HG03460 (cell line): ENCODE results near the gene PDPK1.
"Not testable (repeated sequence)": the region's sequence is repeated elsewhere in the genome, so short reads cannot be mapped to it uniquely, and the experiment has no call there.

Experiments used
- ATAC-seq: cut with Tn5 transposase; IDR thresholded peaks from one replicate; pipeline ENCODE4 v1.9.1; 2021; ENCODE audit not compliant: unreplicated experiment

PDPK1 gene

DNA sequence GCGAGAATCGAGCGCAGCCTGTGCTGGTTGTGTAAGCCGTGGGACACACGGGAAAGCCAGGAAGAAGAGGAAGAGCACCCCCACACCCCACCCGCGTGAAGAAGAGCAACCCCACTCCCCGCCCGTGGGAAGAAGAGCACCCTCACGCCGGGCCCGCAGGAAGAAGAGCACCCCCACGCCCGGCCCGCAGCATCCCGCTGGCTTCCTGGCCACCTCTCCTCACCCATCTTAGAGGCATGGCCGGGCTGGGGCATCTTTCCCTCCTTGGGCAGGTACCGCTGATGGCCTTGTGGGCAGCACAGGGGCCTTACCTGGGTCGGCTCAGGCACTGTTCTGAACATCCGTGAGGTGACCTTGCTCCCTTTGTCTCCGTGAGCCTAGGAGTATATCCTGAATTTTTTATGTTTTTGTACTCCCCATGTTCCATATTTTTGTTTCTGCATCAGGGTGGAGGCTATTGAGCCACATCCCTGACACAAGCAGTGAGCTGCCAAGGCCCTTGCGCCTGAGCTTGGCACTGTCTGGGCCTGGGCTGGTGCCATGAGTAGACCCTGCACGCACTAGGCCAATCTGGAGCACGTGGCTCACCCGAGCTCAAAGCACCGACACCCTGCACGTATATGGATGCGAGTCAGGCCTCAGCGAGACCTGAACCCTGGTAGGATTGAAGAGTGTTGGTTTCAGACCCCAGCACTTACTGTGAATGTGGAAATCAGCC lies 73.1 kb downstream of the PDPK1 start:
- ATAC-seq: no peak

DNA sequence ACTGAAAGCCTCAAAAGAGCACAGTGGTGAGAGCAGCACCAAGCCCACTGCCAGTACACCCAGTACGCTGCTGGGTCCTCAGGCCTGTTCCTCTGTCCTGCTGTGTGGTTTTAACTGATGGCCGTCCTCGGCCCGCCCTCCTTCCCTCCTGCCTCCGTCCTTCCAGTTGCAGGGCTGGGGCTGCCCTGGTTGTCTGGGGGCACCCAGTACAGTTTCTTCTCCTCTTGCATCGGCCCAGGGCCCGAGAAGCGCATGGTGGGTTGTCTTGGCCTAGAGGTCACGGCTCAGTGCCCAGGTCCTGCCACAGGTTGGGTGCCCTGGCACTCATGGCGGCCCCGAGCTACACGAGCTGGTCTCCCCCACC lies 73.7 kb downstream of the PDPK1 start:
- ATAC-seq: no peak

DNA sequence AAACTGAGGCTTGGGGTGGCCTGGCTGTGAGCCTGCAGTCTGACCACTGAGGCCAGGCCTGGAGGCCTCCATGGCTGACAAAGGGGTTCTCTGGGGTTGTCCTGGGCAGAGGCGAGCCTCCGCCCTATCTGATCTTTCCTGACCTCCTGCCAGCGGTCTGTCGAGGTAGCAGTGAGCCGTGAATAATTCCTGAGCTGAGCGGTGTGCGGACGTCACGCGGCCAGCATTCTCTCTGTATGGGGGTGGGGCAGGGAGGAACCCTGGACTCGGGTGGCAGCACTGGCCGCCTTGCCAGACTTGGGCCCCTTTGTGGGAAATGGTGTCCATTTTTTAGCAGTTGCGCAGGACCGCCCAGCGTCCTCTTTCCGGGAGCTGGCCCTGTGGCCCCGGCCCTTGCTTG lies 74.1 kb downstream of the PDPK1 start:
- not testable (repeated sequence) for ATAC-seq

DNA sequence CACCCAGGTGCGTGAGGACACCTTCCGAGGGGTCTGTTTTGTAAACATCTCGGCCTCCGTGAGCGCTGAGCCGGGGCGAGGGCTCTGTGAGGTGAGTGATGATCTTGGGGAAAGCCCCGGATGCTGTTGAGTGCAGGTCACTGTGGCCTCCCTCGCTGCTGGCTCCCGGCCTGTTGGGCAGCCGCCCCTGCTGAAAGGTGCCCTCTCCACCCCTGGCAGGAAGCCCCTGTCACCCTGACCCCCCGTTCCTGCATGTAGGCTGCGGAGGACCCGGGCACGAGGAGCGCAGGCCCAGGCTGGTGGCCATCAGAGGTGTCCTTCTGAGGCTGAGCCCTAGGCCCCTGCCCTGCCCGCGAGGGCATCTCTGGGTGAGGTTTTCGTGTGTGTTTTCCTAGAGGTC lies 75.4 kb downstream of the PDPK1 start:
- ATAC-seq: not testable (repeated sequence)

DNA sequence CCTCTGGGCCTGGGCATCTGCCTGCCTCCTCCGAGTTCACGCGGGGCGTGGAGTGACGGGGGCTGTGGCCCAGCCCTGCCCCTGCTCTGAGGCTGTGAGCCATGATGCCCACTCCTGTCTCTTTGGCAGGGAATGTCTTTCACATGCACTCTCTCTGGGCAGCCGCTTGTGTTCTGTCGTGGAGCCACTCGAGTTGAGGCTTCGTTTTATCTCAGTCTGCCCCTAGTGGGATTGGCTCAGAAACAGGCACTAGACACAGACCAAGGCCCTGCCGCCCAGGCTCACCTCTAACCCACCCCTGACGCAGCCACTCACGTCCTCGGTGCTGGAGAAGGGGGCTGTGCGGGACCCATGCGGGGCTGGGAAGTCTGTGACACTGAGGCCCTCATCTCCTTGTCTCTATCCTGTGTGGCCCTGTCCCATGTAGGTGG lies 77.0 kb downstream of the PDPK1 start:
- no peak for ATAC-seq

DNA sequence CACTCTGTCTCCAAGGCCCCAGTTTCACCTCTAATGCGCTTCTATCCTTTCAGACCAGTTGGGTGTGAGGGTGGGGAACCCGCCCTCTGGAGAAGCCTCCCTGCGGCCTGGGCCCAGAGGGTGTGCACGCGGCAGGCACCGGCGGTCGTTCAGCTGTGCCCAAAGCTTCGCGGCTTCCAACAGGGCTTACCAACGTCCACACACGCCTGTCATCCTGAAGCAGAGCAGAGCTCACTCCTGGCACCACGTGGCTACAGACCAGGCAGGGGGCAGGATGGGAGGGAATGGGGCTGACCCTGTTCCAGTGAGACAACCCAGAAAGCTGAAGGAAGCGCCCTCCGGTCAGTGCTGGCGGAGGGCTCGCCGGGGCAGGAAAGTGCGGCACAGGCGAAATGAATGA lies 81.1 kb downstream of the PDPK1 start:
- not testable (repeated sequence) for ATAC-seq

DNA sequence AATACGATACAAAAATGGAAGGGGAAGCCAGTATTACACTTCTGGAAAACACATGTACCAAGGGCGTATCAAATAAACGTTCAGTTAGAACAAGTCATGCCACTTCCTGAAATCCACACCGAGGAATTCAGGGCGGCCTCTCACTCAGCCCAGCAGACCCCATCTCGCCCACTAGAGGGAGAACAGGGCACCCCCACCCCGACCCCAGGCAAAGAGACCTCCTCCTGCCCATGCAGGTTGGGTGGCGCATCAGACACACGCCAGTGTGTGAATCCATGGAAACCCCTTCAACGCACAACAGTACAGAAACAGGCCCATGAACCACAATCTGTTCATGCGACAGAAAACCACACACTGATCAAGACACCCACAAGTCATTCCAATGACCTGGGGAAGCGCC lies 81.8 kb downstream of the PDPK1 start:
- not testable (repeated sequence) for ATAC-seq

DNA sequence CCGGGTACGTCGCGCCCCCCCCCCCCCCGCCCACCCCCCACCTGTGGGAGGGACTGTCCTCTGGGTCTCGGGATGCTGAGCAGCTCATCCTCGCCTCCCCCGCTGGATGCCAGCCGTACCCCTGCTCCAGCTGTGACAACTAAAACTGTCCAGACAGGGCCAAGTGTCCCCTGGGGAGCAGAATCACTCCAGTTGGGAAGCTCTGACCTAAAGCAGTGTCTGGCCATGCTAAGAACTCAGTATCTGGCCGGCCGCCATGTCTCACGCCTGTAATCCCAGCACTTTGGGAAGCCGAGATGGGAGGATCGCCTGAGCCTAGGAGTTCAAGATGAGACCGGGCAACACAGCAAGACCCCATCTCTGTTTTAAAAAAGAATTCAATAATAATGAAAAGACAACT lies 83.0 kb downstream of the PDPK1 start:
- ATAC-seq: not testable (repeated sequence)

DNA sequence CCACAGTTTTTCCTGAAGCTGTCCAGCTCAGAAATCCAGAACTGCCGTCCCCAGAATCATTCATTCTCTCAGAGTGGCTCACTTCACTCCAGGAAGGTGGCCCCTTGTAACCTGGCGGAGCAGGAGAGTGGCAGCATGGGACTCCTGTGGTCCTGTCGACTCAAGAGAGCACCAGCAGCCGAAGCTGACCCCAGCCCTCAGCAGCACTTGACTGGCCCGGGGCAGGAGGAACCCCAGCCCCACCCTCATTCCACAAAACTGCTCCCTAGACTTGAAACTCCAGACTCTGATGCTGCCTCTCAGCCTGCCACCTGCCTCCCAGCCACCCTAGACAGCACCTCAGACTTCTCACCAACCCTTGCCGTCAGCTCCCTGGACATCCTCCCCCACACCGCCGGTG lies 83.6 kb downstream of the PDPK1 start:
- not testable (repeated sequence) for ATAC-seq

DNA sequence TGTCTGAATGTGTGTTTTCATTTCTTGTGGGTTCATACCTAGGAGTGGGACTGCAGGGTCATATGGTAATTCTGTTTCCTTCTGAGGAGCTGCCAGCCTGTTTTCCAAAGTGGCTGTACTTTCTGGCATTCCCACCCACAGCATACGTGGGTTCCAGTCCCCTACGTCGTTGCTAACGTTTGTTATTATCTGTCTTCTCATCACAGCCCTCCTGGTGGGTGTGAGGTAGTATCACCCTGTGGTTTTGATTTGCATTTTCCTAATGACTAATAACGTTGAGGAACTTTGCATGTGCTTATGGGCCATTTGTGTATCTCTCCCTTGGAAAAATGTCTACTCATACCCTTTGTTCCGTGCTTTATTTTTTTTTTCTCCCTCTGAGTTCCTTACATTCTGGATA lies 89.3 kb downstream of the PDPK1 start:
- ATAC-seq: not testable (repeated sequence)

DNA sequence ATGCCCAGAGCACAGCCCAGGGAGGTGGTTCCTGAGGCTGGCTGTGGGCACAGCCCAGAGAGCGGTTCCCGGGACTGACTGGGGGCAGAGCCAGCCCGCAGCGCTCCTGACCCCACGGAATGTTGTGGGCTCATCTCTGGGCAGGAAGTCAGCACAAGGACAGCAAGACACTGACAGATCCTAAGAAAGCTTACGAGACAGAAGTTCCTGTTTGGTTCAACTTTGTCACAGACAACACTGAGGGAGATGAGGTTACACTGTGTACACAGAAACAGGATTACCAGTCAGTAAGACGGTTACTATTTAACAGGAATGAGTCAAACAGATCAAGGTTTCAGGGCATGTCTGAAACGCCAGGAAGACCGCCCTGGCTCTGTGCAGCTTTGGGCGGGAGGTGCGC lies 93.4 kb downstream of the PDPK1 start:
- peak; percentile 56 for ATAC-seq

DNA sequence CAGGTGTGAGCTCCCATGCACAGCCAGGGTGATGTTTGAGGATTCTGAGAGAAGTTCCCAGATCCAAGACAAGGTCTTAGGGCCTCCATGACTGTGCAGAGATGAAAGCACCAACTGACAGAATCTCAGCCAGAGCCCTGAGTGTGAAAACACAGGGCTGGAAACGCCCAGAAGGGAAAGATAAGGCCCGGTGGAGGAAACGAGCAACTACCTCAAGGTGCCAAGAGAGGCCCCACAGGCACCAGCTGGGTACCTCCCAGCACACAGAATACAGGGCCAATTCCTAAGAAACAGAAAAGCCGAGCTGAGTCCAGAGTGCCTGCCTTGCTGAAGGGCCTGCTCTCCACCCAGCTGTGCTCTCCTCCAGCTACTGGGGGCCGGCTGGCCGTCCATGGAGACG lies 94.5 kb downstream of the PDPK1 start:
- ATAC-seq: not testable (repeated sequence)

DNA sequence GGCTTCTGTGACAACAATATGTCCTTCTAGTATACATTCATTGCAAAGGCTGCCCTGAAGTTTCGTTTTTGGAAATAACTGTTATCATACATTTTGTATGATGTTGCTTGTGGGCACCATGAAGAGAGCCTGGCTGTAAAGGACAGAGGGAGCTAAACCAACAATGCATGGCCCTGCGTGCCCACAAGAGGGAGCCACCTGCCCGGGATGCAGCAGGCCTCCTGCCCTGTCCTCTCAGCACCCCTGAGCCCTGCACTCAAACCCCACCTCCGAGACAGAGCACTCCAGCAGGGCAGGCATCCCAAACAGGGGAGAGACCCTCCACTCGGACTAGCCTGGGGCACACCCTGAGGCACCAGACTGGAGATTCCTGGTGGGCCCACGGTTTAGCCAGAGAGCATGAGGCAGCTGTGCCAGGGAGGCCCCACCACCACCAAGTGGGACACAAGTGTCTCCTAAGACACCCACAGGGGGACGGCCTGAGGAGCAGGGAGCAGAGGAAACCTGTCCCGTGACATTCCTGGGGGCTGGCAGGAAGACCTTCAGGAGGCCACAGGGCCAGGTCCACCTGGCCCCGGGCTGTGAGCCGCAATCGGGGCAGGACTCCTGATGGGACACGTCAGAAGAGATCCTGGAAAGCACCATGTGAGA lies 101.4 kb downstream of the PDPK1 start:
- not testable (repeated sequence) for ATAC-seq

DNA sequence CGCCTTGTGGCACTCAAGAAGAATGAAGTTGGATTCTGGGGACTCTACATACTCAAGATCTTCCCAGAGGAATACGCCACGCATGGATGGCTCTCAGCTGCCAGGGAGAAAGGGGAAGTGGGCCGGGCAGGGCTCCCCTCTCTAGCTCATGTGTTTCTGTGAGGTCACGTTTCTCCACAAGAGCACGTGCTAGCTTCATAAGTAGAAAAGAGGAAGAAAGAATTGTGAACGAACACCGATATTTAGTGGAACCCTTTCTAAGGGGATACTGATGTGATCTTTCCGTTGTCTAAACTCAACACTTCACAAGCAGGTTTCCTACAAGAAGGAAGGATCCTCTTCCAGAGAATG lies 101.9 kb downstream of the PDPK1 start:
- ATAC-seq: not testable (repeated sequence)

DNA sequence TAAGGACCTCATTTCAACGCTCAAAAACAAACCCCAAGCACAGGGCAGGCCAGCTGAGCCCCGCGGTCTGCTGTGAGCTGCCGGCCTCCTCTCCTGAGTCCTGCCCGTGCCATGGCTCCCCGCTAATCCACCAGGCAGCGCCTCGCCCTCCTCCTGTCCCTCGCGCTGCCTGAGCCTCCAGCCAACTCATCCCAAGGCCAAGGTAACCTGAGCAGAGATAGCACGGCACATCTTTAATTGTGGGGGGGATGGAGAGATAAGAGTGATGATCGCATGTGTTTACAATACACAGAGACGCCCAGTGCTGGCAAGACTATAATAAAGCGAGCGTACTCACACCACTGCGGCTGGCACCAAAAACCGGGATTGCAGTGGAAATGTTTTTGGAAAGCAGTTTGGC lies 104.7 kb downstream of the PDPK1 start:
- not testable (repeated sequence) for ATAC-seq

DNA sequence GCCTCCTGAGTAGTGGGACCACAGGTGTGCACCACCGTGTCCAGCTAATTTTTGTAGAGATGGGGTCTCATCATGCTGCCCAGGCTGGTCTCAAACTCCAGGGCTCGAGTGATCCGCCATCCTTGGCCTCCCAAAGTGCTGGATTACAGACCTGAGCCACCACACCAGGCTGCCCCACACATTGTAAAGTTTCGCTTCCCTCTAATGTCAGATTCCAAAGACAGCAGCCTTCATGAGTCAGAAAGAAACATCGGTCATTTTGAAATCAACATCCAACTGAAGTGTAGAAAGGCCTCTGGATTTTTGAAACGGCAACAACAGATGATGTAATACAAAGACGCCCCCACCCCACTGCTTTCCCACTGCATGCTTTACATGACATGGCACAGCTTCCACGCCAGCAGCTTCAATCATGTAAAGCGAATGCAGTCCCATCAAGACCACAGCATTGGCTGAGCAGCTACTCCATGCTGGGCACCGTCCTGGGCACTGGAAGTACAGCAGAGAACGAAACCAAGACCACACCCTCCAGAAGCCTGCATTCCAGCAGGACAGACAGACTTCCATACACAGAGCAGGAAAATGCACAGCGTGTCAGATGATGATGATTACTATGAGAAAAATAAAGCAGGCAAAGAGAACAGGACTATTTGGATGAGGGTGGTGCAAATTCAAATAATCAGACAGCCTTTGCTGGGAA lies 107.1 kb downstream of the PDPK1 start:
- ATAC-seq: not testable (repeated sequence)

DNA sequence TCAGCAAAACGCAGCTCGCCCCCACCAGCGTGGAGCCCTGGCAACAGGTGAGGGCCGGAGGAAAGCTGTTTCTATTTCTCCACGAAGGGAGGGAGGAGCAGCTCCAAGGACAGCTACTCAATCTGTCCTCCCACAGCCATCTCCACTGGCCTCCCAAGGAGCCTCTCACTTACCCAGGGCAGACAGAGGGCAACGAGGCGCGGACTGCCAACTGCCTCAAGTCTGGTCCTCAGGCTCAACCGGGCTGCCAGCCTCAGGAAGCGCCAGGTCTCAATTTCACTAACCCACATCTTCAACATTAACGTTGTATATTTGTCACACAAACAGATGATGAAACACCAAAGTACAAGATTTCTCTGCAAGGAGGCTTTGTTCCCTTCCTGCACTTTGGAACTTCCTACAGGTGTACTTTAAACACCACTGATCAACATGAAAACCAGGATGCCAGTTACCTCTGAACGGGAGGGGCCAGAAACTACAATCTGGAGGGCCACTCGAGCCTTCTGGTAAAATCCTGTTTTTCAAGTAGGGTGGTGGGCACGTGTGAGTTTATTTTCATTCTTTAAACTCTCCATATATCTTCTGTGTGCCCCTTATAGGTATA lies 113.5 kb downstream of the PDPK1 start:
- not testable (repeated sequence) for ATAC-seq
